CD14-positive monocyte (primary cell): Measurements from ENCODE around the gene ZNRF2. TPM values are rescaled to one million over a fixed set of nuclear protein-coding genes. Genes with fewer than 3 reads are reported as not detected.

ENCODE experiments used
- DNase-seq, 3 donors: peaks; one replicate each; pipeline ENCODE4 v3.0.0-alpha.2; 2011 to 2022
- H2AFZ ChIP-seq: 2 replicates; pipeline ENCODE4 v1.6.0; 2012; ENCODE audit warnings: mild to moderate bottlenecking, low read depth, low read length, inconsistent platforms; ENCODE audit not compliant: insufficient read depth, poor library complexity, severe bottlenecking
- H3K27ac ChIP-seq, 2 donors: 1 replicate in 1 of 2; 2 replicates in 1 of 2; pipeline ENCODE4 v1.5.1; 2012 to 2013; ENCODE audit warnings: low read length in 2 of 2, control low read depth in 1 of 2, inconsistent platforms in 1 of 2, low read depth in 1 of 2, mild to moderate bottlenecking in 1 of 2
- H3K27me3 ChIP-seq, 2 donors: one replicate each; pipeline versions ENCODE4 v1.6.0 to v1.6.1; 2011 to 2013; ENCODE audit warnings: low read length in 2 of 2; ENCODE audit not compliant: control insufficient read depth in 2 of 2, insufficient read depth in 2 of 2
- H3K36me3 ChIP-seq, 2 donors: replicated peaks in 1 of 2; 1 replicate in 1 of 2; 2 replicates in 1 of 2; pipeline versions ENCODE4 v1.5.1 to v1.6.1; 2012 to 2013; ENCODE audit warnings: low read length in 2 of 2, control low read depth in 1 of 2, inconsistent platforms in 1 of 2, mild to moderate bottlenecking in 1 of 2; ENCODE audit not compliant: insufficient read depth in 2 of 2, control insufficient read depth in 1 of 2
- H3K4me1 ChIP-seq, 2 donors: 1 replicate in 1 of 2; 2 replicates in 1 of 2; pipeline versions ENCODE4 v1.5.1 to v1.6.1; 2012 to 2013; ENCODE audit warnings: low read length in 2 of 2, control low read depth in 1 of 2, inconsistent platforms in 1 of 2, mild to moderate bottlenecking in 1 of 2, moderate library complexity in 1 of 2; ENCODE audit not compliant: insufficient read depth in 2 of 2, control insufficient read depth in 1 of 2
- H3K4me2 ChIP-seq: replicated peaks from 2 replicates; pipeline ENCODE3; 2012; ENCODE audit warnings: low read length, moderate library complexity, mild to moderate bottlenecking; ENCODE audit not compliant: poor library complexity, severe bottlenecking; ENCODE audit errors: extremely low read depth
- H3K4me3 ChIP-seq, 3 experiments: fragments of 200-600 bp in 1 of 3; sonication (generic) in 1 of 3; replicated peaks in 1 of 3; 1 replicate in 2 of 3; 2 replicates in 1 of 3; pipeline ENCODE4 v1.5.1; 2011 to 2013; ENCODE audit warnings: low read length in 3 of 3, mild to moderate bottlenecking in 3 of 3, control low read depth in 2 of 3, low read depth in 2 of 3, inconsistent platforms in 1 of 3, moderate library complexity in 1 of 3
- H3K79me2 ChIP-seq: 2 replicates; pipeline ENCODE4 v1.6.0; 2012; ENCODE audit warnings: mild to moderate bottlenecking, control low read depth, inconsistent platforms, low read length, moderate library complexity; ENCODE audit not compliant: insufficient read depth
- H3K9ac ChIP-seq: 2 replicates; pipeline ENCODE4 v1.6.0; 2017; ENCODE audit warnings: low read length, mild to moderate bottlenecking; ENCODE audit not compliant: insufficient read depth, poor library complexity, severe bottlenecking
- H3K9me3 ChIP-seq, 2 donors: replicated peaks in 1 of 2; 1 replicate in 1 of 2; 2 replicates in 1 of 2; pipeline versions ENCODE4 v1.5.1 to v1.6.1; 2012 to 2013; ENCODE audit warnings: low read length in 2 of 2, control low read depth in 1 of 2; ENCODE audit not compliant: control insufficient read depth in 1 of 2, insufficient read depth in 1 of 2
- H4K20me1 ChIP-seq: 2 replicates; pipeline ENCODE4 v1.6.0; 2012; ENCODE audit warnings: mild to moderate bottlenecking, low read length, control low read depth, moderate library complexity; ENCODE audit not compliant: insufficient read depth
- H3K27ac Mint-ChIP-seq, 7 donors: one replicate each; pipeline ENCODE4 v1.8.0; 2020; ENCODE audit warnings: mild to moderate bottlenecking in 7 of 7, mixed read lengths in 7 of 7, moderate library complexity in 6 of 7, inconsistent platforms in 2 of 7
- H3K27me3 Mint-ChIP-seq, 3 donors: one replicate each; pipeline ENCODE4 v1.8.0; 2021 to 2022; ENCODE audit warnings: low read depth in 3 of 3, mild to moderate bottlenecking in 3 of 3, mixed read lengths in 3 of 3, moderate library complexity in 3 of 3, inconsistent platforms in 1 of 3
- H3K36me3 Mint-ChIP-seq, 2 donors: one replicate each; pipeline ENCODE4 v1.8.0; 2020; ENCODE audit warnings: mixed read lengths in 2 of 2, inconsistent platforms in 1 of 2, mild to moderate bottlenecking in 1 of 2
- H3K4me1 Mint-ChIP-seq: one replicate; pipeline ENCODE4 v1.8.0; 2020; ENCODE audit warnings: mild to moderate bottlenecking, mixed read lengths
- H3K4me3 Mint-ChIP-seq, 2 donors: one replicate each; pipeline ENCODE4 v1.8.0; 2020; ENCODE audit warnings: mild to moderate bottlenecking in 2 of 2, mixed read lengths in 2 of 2, moderate library complexity in 1 of 2
- H3K9me3 Mint-ChIP-seq, 7 donors: one replicate each; pipeline ENCODE4 v1.8.0; 2020 to 2022; ENCODE audit warnings: mixed read lengths in 7 of 7, mild to moderate bottlenecking in 6 of 7, moderate library complexity in 6 of 7, inconsistent platforms in 2 of 7
- CTCF ChIP-seq: fragments of 200-600 bp; IDR thresholded peaks from one replicate; pipeline ENCODE4 v1.8.0; 2022; ENCODE audit warnings: antibody characterized with exemption, mild to moderate bottlenecking
- WGBS: methylation state at CpG from one replicate; pipeline ENCODE4 v1.1.5; 2013; ENCODE audit warnings: missing lambda C conversion rate; ENCODE audit not compliant: insufficient coverage; 5-methylcytosine and 5-hydroxymethylcytosine counted together
- intact Hi-C, 2 donors: fragments of 100-400 bp; cut with micrococcal nuclease; formaldehyde crosslinking; loops; one replicate each; pipeline versions ENCODE4 v1.15.0 to v1.15.1; 2023
- polyA plus RNA-seq, 3 donors: library from polyadenylated mRNA; depleted of rRNA in 1 of 3; unstranded in 2 of 3; stranded (reverse) in 1 of 3; fragments of 300-500 nt in 2 of 3; fragments of >200 nt in 1 of 3; fragmentation: Illumina TruSeq in 2 of 3; gene quantifications; 1 replicate in 2 of 3; 2 replicates in 1 of 3; pipeline ENCODE4 v1.2.3, GENCODE V29; 2012 to 2021

The ZNRF2 gene
- polyA plus RNA-seq, 3 donors, result 1.9 to 9.5 (median 5.7) TPM

GRCh38 chr7:30282735-30283134 lies 1.7 kb upstream of the ZNRF2 start:
- 100% methylated on average over 1 of the region's 3 CpGs for WGBS
- intact Hi-C loops, result loop anchor here (5.0 to 10.0 kb wide), 6 partner anchors 52 to 165 kb away; no protein-coding TSS in a partner anchor
- Histone ChIP-seq H3K4me1 (peaks cover 32 to 36% of the 10 kb centered on the region in 2 donors), H3K4me2 (no peak overlapping the region), H3K79me2 (peaks cover 74% of the 10 kb centered on the region), H3K36me3 (no peaks in the 10 kb centered on the region), H4K20me1 (peaks cover 19% of the 10 kb centered on the region), H3K4me3 (no peak overlapping the region), H3K27ac (no peak overlapping the region), H3K9ac (no peak overlapping the region), H3K27me3 (no peaks in the 10 kb centered on the region), H2AFZ (no peak overlapping the region), H3K9me3 (no peaks in the 10 kb centered on the region)
- Mint-ChIP-seq H3K4me1 (peaks cover 42% of the 10 kb centered on the region), H3K4me3 (no peak overlapping the region), H3K27ac (peak overlapping the region in 4 of 7 donors; percentile 5 to 80 (median 40)), H3K36me3 (peaks cover 1 to 12% of the 10 kb centered on the region in 2 donors), H3K9me3 (peaks cover 0 to 7% (median 4%) of the 10 kb centered on the region in 7 donors), H3K27me3 (peaks cover 0 to 3% (median 0%) of the 10 kb centered on the region in 3 donors)
- no peak for TF ChIP-seq CTCF
- DNase-seq, result no peak

DNA sequence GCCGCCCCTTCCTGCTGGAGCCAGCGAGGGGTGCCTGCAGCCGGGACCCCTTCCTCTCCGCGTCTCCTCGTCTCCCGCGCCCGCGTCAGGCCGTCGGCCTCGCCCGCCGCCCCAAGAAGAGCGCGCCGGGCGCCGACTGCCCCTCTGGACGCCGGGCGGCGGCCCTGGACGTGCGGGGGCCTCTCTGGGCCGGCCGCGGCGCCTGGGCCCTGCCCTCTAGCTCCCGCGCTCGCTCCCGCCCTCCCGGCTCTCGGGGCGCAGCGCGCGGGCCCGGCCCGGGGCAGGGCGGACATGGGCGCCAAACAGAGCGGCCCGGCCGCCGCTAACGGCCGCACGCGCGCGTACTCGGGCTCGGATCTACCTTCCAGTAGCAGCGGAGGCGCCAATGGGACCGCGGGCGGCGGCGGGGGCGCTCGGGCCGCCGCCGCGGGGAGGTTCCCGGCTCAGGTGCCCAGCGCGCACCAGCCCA lies 704 bp downstream of the ZNRF2 start:
- Mint-ChIP-seq H3K36me3 (peaks cover 9 to 15% of the 10 kb centered on the region in 2 donors), H3K4me1 (peaks cover 45% of the 10 kb centered on the region), H3K27me3 (no peaks in the 10 kb centered on the region), H3K4me3 (peak overlapping the region; percentile 78 to 87), H3K9me3 (peaks cover 0 to 7% (median 4%) of the 10 kb centered on the region in 7 donors), H3K27ac (peak overlapping the region; percentile 77 to 94 (median 89))
- Histone ChIP-seq H3K79me2 (peaks cover 80% of the 10 kb centered on the region), H3K9me3 (no peaks in the 10 kb centered on the region), H3K36me3 (no peaks in the 10 kb centered on the region), H2AFZ (peak overlapping the region; percentile 72), H3K4me2 (peak overlapping the region; percentile 62), H3K27ac (peak overlapping the region; percentile 73 to 86), H4K20me1 (peaks cover 36% of the 10 kb centered on the region), H3K9ac (peak overlapping the region; percentile 87), H3K4me3 (peak overlapping the region; percentile 55 to 83 (median 83)), H3K4me1 (peaks cover 27 to 38% of the 10 kb centered on the region in 2 donors), H3K27me3 (no peaks in the 10 kb centered on the region)
- DNase-seq, result no peak
- no peak for TF ChIP-seq CTCF
- WGBS, result under 1% methylated on average over 72 of the region's 72 CpGs
- intact Hi-C loops, result loop anchor here (2.0 to 10.0 kb wide), 3 partner anchors 50 to 140 kb away; no protein-coding TSS in a partner anchor
